ENCODE results near the gene CSF3R.

DNA sequence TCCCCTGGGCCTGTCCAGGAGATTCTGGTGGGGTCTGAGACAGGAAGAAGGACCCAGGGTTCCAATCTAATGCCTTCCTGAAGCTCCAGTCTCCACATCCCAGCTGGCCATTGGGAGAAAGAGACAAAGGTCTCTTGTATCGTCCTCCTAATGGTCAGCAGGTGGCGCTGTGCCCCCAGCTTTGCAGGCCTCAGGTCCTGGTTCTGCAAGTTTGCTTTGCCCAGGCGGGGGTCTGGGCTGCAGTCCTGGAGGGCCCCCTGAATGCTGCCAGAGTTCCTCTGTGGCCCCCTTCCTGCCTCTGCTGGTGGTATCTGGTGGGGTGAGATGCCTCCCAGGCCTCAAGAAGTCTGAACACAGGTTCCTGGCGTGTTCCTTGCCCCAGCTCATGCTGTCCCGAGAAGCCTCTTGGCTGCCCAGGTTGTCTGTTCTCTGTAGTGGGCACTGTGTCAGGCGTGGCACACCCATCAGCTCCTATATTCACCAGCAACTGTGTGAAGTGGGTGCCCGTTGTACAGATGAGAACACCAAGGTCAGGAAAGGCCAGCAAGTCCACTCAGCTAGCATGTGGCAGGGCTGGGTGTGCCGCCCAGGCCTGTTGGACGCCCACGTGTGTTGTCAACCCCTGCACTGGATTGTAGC, 33.8 kb upstream of the CSF3R start:
- TF ChIP-seq CTCF (IDR thresholded peaks at IDR 0.05) (peak in 1 of 2 donors; percentile 73), POLR2AphosphoS5 (IDR thresholded peaks at IDR 0.05) (no peak)

All from suprapubic skin (tissue), 3 donors.